SK-N-SH treated with all-trans-retinoic acid at 6 μM for 48 hours (cell line): ENCODE data around the gene IQGAP3.

ENCODE experiments used
- BACH2 ChIP-seq: fragments of 250-450 bp; sonication (Bioruptor Pico); IDR thresholded peaks from 2 replicates; pipeline ENCODE4 v1.9.0; 2021; ENCODE audit warnings: mild to moderate bottlenecking, borderline replicate concordance
- TOX ChIP-seq: fragments of 250-450 bp; sonication (Bioruptor Pico); IDR thresholded peaks from 2 replicates; pipeline ENCODE4 v1.8.0; 2021; ENCODE audit warnings: mild to moderate bottlenecking, moderate library complexity, borderline replicate concordance
- ZC3H10 ChIP-seq: fragments of 250-450 bp; sonication (Bioruptor Pico); IDR thresholded peaks from 2 replicates; pipeline ENCODE4 v1.5.1; 2021; ENCODE audit warnings: mild to moderate bottlenecking, moderate library complexity
- ZFP3 ChIP-seq: fragments of 250-450 bp; sonication (Bioruptor Pico); IDR thresholded peaks from 2 replicates; pipeline ENCODE4 v1.5.0; 2020; ENCODE audit warnings: mild to moderate bottlenecking, moderate library complexity

- no peak for TF ChIP-seq ZFP3 (CRISPR knock-in tag)
- TF ChIP-seq ZC3H10 (CRISPR knock-in tag) = no peak
- TF ChIP-seq BACH2 (CRISPR knock-in tag) = no peak
- TF ChIP-seq TOX = no peak
Observed at GRCh38 chr1:156539818-156540355, 32.5 kb downstream of the IQGAP3 start.
